OCI-M1 (cell line): ENCODE measurements around the gene GSG1L.

ENCODE experiments used
- DNase-seq: peaks from one replicate; lab custom pipeline; 2025; lab: John Stamatoyannopoulos, UW

GSG1L gene

DNA sequence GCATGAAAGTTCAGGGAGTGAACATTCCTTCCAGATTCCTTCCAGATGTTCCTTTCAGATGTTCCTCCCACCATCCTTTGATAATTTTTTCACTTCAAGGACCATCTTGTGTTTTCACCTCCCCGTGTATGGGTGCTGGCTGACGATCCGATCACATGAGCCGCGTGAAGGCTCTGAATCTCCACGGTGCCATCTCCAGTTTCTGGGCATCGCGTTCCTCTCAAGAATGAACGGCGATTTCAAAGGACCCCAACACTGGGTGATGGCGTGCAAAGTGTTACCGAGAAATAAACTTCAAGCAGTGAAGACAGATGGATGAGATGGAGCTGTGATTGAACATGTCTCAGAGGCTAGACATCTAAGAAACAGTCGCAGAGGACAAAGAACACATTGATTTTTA, 245.3 kb downstream of the GSG1L start:
- DNase-seq, result no peak

DNA sequence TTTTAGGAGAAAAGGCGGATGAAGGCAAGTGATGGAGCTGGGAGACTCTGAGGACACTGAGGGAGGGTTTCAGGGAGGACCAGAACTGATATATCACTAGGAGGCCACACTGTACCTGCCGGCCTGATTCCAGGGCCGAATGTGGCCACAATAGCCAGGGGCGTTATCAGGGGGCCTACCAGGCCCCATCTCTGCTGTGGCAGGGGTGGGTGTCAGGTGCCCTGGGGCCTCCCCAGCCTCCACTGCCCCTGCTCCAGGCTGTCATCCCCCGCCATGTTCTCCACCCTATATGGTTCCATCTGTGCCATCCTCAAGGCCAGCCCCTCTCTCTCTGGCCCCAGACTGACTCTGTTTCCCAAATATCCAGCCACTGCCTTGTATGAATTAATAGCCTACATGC, 246.5 kb downstream of the GSG1L start:
- no peak for DNase-seq

DNA sequence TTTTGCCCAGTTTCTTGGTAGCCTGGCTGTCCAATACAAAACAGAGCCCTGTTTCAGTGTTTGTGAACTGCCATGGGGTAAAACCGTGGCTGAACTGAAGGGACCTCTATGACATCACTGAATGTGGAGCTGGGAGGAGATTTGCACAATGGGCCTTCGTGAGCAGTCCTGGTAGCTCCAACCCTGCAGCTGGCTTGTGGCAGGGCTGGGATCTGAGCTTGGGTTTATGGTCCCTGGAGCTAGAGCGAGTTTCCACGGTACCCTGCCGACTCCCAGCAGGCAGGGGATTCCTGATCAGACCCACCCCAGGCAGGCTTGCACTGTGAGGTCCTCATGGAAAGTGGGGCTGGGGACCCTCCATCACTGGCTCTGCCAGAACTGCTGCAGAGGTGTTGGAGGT, 247.0 kb downstream of the GSG1L start:
- DNase-seq, result no peak

DNA sequence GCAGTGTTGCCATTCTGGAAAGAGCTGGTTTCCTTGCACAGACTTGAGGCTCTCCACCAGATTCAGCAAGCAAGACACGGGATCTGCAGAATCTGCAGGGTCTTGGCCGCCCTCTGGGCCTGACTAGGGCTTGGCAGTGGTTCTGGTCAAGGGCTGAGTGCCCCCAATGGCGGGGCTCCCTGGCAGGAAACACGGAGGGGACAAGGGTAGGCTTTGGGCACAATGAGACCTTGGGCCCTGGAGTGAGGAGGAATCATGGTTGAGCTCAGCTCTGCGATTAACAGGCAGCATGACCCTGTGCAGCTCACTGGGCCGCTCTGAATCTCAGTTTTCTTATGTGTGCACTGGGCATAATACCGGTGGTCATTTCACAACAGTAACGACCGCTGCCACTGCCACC, 249.9 kb downstream of the GSG1L start:
- no peak for DNase-seq

DNA sequence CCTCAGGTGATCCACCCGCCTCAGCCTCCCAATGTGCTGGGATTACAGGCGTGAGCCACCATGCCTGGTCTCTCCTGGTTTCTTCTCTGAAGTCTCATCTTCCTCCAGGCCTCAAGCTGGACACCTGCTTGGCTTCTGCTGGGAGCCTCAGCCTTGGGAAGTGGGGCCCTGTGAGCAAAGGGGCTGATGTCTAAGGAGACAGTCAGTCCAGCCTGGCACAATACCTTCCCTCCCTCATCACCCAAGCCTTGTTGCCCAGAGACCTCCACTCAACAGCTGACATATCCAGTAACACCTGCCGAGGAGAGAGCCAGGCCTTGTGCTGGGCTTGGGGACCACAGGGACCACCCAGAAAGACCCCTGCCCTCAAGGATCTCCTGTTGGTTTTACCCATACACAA, 251.6 kb downstream of the GSG1L start:
- DNase-seq, result no peak

DNA sequence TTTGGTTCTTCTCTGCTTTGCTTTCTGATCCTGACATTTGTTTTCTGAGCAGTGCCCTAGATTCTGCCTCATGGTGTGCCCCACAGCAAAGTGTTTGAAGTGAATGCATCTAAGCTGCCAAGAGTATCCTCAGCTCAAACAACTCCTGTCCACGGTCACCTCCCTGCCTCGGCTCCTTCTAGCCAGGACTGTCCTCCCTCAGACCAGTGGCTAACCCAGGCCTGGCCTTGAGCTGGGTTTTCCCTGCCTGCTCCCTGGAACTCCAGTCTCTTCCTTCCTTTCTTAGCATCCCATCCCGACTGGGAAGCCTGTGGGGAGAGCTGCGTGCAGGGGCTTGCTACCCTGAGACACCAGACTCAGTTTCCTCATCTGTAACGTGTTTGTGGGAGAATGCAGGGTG, 256.5 kb downstream of the GSG1L start:
- no peak for DNase-seq

DNA sequence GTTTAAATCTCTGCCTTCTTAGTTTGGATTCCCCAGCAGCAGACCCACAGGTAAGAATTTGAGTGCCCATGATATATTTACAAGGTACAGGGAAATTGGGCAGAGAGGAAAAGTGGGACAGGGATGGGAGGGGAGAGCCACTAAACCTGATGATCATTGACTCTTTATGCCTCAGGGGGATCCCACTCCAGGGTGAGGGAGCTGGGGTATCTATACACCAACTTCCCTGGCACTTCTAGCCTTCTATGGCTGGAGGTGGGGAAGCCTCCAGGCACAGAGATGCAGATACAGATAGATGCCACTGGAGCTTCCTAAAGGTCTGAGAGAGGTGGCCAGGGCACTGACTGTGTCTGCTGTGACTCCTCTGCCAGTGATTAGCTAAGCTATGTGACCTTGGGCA, 257.1 kb downstream of the GSG1L start:
- no peak for DNase-seq

DNA sequence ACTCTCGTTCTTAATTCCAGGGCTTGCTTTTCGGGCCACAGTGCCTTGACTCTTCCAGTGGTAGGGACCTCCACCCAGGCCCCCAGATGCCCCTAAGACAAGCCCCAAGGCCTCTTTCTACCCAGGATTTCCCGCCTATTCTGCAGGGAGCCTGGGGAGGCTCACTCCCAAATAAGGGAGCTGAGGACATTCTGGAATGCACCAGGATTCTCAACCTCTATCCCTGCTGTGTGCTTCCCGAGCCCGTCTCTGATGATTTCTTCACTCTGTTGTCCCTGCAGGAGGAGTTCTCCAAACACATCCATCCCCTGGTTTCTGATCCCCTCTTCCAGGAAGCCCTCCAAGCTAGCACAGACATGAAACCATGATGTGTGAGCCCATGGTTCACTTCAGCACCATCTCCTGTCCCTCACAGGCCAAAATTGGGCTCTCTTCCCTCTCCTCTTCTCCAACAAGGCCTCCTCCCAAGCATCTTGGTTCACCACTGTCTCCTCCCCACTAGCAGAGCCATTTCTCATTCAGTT, 257.6 kb downstream of the GSG1L start:
- DNase-seq, result no peak

DNA sequence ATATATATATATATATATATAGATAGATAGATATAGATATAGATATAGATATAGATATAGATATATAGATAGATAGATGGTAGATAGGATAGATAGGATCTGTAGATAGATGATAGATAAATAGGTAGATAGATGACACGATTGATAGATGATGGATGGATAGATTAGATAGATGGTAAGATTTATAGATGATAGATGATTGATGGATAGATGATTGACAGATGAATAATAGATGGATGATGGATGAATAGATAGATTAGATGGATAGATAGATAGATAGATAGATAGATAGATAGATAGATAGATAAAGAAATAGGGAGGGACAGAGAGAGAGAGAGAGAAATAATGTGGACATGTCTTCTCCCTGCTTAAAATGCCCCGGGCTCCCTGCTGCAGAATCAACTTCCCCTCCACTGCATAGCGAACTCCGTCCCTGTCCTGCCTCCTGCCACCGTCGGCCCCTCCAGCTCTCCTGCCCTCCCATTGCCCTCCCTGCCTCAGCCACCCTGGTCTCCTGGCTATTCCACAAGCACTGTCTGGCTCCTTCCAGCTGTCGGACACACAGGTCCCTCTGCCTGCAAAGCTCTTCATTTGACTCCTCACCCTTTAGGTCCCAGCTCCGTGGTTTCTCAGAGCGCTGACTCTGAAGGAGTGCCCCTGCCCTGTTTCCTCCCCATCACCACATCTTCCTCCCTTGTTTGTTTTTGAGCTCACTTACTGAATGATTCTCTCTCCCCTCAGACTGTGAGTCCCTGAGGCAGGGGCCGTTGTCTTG, 259.6 kb downstream of the GSG1L start:
- DNase-seq, result no peak

DNA sequence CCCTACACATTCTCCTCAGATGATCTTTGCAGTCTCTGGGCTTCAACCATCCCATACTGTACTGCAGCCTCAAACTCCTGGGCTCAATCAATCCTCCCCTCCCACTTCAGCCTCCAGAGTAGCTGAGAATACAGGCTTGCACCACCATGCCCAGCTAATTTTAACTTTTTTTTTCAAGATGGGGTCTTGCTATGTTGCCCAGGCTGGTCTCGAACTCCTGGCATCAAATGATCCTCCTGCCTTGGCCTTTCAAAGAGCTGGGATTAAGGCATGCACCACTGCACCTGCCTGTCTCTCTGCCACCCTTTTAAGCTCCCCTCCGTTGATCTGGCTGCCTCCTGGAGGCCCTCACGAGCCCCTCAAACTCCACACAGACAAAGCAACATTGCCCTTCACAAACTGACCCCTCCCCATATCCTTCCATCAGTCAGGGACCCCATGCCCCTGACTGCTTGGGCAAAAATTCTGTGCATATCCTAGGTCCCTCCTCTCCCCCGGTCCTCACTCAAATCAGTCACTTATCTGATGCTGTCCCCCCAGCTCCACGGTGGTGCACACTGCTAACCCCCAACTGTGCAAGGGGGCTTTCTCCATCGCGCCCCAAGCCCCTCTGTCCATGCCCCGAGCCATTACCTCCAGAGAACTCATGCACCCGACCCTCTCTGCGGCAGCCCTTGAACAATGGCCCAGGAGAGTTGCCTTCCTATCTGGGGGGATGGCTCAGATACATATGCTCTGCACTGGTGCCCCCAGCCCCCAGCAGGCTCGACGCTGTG, 260.7 kb downstream of the GSG1L start:
- no peak for DNase-seq

DNA sequence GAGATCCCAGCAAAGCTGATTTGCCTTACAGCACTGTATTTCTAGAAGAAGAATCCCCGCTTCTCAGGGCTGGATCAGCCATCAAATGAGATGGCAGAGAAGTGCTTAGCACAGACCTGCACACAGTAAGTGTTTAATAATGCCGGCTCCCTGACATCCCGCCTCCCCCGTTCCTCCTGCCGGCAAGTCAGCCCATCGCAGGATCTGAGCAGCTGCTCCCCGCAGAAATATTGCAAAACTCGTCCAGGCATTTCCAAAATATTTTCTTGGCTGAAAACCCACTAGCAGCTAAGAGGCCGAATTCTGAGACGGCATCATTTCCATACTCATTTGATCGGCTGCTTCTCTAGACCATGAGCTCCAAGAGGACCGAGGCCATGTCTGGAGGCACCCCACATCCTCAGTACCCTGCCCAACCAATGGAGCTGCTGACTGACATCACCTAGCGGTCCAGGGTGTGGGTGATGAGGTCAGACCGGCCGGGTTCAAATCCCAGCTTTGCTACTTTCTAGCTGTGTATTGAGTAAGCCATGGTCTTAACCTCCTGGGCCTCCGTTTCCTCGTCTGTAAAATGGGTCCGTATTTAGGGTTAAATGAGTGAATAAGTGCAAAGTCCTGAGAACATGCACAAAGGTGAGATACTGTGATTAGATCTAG, 262.1 kb downstream of the GSG1L start:
- DNase-seq, result no peak

DNA sequence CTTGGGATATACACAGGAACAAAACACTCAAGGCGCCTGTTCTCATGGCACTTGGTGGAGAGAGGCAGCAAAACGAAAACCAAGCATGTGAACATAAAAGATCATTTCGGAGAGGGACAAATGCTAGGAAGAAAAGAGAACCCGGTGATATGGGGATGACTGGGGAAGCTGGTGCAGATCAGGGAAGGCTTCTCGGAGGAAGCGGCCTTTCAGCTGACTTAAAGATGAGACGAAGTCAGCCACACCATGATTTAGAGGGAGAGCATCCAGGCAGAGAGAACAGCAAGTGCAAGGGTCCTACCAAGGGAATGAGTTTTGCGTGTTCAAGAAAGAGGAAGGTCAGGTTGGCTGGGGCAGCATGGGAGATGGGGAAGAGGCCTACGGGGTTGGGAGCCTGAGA, 262.7 kb downstream of the GSG1L start:
- DNase-seq, result no peak

DNA sequence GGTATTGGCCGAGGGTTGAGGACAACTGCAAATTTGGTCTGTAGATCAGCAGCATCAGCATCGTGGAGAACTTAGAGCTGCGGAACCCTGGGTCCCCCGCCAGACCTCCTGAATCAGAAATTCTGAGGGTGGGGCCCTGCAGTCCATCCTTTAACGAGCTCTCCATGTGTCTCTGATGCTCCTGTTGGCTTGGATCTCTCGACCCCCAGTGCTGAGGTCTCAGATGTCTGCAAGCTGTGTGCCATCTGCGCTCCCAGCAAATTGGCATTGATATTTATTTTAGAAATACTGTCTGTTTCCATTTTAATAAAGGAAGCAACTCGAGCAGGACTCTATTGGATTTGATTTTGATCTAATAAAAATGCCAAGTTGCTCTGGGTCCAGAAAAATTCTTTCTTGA, 263.6 kb downstream of the GSG1L start:
- no peak for DNase-seq

DNA sequence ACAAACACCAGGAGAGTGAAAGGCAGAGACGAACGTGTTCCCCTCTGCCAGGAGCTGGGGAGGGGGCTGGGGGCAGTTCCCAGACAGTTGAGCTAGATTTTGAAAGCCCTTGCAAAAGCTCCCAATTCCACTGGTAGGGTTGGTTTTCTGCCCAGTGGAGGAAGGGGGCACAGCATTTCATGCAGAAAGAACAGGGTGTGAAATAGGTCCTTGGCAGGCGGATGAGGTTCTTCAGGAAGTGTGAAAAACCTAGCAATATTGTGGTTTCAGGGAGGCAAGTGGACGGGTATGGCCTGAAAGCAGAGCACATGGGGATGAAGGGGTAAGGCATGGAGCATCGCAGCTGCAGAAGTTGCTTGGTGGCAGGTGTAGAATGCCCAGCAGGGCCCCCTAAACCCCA, 265.3 kb downstream of the GSG1L start:
- no peak for DNase-seq

DNA sequence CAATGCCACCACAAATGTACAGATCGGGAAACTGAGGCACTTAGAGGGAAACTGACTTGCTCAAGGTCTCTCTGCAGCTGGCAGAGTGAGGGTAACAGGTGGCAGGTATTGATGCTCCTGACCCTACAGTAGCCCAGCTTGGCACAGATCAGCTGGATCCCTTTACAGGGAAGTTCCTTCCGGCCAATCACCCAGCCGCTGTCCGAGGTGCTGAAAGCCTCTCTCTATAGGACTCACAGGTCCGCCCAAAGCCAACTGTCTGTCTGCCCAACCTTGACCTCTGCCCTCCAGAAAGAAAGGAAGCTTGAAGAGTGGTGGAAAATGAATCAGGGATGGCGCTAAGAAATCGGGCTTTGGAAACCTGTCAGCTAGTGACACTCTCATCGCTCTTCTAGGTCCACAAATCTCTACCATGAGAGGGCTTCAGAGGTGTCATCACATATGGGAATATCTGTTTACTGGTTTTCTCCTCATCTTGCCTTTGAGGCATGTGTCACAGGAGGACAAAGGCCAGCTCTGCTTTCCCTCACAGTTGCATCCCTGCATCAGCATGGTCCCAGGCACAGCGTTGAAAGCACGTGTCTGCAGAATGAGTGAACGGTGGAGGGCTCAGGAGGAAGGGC, 267.4 kb downstream of the GSG1L start:
- DNase-seq, result peak; percentile 71

DNA sequence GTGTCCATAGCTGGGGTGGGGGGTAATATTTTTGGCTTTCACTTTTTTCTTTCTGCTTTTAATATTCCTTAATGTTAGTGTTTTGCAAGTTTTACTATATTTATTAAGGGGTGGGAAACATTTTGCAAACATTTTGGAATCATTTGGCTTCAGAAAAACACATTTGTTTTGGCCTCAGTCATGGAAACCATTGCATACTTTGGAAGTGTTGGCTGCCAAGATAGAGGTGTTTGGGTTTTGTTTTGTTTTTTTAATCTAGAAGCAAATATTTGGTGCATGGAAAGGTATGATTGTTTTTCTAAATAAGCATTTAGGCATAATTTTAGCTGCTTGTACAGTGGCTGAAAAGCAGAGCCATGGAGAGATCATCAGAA, 270.3 kb downstream of the GSG1L start:
- DNase-seq, result no peak

DNA sequence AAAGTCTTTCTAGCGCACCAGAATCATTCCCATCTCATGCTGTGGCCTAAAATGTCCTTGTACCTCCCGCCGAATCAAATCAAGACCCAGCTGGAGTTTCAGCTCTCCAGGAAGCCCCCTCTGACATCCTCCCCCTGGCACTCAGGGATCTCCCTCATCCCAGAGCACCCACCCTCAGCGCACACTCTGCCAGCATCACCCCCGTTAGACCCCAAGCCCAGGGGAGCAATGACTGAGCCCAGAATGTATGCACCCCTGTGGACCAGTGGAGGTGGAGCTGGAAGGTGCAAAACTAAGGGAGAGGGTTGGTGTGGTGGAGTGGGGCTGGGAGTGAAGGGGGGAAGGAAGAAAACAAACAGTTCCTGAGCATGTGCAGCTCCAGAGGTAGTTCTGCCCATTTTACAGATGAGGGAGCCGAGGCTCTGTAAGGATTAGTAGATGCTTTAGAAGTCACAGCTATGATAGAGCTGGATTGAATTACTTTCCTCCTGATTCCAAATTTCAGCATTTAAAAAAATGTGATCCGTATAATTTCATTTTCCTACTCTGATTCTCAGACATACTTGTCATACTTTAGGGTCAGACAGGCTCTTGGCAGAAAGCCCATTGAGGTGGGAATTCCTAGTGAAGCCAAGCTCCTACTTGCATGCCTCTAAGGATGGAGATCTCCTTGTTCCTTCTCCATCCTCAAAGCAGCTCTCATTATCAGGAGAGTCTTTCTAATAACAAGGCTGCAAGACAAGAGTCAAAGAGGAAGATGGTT, 270.8 kb downstream of the GSG1L start:
- no peak for DNase-seq

DNA sequence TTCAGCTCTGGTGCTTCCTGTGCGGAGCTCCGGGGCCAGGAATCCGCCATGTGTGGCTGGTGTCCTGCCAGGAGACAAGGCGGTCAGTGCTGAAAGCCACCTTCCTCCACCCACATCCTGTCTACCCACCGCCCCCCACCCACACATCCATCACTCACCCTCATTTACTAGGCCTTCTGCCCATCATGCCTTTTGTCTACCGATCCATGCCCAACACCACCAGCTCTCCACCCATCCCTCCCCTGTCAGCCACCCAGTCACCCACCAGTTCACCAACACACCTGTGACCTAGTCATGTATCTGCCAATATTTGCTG, 272.2 kb downstream of the GSG1L start:
- no peak for DNase-seq

DNA sequence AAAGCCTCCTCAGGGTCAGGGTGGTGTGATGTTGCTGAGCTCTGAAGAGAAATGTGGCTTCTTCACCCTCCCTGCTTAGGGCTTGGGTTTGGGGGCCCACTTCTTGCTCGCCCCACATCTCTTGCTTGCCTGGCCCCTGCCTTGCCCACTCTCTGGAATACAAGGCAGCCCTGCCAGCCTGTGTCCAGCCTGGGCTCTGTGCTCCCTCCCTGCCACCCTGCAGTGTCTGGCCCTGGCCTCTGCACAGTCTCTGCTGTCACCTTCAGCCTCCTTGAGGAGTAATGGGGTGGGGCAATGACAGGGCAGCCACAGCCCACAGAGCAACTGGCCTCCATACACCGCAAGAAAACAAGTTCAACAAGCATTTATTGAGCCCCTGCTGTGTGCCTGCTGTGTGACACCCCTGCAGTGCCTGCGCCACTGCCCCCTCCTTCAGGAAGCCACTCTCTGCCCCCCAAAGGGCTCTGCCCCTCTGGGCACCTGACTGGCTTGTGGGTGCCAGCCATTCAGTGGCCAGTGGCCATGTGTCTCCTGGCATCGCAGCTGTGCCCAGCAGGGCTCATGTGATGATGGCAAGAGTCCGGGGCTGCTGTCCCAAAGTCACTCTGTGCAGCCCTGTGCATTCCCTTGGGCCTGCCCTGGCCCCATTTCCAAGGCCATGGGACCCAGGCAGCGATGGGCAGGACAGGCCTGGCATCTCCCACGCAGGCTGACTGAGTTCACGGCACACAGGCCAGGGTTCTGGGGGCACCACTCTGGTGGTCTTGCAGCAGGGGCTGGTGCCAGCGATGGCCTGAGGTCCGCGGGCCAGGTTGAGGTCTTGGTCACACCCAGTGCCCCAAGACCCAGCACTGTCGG, 272.7 kb downstream of the GSG1L start:
- DNase-seq, result no peak

DNA sequence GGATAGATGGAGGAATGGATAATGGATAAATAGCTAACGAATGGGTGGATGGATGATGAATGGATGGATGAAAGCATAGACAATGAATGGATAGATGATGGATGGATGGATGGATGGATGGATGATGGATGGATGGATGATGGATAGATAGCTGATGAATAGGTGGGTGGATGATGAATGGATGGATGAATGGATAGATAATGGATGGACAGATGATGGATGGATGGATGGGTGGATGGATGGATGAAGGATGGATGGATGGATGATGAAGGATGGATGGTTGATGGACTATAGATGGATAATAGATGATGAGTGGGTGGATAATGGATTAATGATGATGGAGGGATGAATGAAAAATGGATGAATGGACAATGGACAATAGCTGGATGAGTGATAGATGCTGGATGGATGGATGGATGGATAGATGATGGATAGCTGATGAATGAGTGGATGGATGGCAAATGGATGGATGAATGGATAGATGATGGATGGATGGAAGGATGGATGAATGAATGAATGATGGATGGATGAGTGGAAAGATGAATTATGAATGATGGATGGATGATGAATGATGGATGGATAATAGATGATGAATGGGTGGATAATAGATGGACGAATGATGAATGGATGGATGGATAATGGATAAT, 273.8 kb downstream of the GSG1L start:
- DNase-seq, result no peak
